ENCODE results near the gene SLC6A1. TPM values are rescaled to one million over a fixed set of nuclear protein-coding genes. Genes with fewer than 3 reads are reported as not detected.
"Not testable (repeated sequence)": the region's sequence is repeated elsewhere in the genome, so short reads cannot be mapped to it uniquely, and the experiment has no call there.

The SLC6A1 gene
- total RNA-seq, 1 experiment from 2014 or later, result not detected

DNA sequence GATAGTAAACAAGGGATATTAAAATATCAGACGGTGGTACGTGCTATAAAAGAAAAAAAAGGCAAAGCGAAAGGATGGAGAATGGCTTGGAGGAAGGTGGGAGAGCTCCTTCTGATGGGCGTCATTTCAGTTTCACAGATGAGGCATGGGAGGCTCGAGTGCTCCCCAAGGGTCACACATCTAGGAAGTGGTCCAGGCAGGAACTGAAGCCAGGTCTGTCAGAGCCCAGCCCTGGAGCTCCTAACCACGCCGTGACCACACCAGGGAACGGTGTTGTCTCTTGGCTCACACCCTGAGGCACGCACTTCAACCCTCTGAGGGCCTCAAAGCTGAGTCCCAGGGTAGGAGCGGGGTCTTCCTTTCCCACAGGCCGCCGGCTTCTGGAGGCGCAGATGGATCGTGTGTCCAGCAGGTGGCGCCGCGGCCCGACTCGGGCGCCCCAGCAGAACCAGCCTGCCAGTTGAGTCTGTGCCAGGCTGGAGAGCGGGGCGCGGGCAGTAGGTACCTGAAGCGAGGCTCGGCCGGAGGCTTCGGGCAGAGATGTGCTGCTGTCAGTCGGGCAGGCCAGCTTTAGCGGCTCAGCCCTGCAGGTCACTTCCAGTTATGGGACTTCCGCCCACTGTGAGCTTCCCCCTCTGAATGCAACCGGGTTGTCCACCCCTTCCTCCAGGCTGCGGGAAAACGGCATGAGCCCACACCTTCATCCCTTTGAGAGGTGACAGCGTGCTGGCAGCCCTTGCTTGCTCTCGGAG lies 68.1 kb downstream of the SLC6A1 start (continued):
- TF ChIP-seq CEBPB (IDR thresholded peaks at IDR 0.05; ENCODE audit: low read depth) (no peak), JUND (IDR thresholded peaks at IDR 0.05) (no peak), POLR2AphosphoS5 (IDR thresholded peaks at IDR 0.05; ENCODE audit: low read depth, low read length) (0 out of 2 replicates have a peak, but pooled peaks have one; percentile 27), FOSL1 (IDR thresholded peaks at IDR 0.05; ENCODE audit: low read depth) (no peak)
- TF ChIP-seq, protein P1, sequence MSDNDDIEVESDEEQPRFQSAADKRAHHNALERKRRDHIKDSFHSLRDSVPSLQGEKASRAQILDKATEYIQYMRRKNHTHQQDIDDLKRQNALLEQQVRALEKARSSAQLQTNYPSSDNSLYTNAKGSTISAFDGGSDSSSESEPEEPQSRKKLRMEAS (IDR thresholded peaks at IDR 0.05), result no peak

DNA sequence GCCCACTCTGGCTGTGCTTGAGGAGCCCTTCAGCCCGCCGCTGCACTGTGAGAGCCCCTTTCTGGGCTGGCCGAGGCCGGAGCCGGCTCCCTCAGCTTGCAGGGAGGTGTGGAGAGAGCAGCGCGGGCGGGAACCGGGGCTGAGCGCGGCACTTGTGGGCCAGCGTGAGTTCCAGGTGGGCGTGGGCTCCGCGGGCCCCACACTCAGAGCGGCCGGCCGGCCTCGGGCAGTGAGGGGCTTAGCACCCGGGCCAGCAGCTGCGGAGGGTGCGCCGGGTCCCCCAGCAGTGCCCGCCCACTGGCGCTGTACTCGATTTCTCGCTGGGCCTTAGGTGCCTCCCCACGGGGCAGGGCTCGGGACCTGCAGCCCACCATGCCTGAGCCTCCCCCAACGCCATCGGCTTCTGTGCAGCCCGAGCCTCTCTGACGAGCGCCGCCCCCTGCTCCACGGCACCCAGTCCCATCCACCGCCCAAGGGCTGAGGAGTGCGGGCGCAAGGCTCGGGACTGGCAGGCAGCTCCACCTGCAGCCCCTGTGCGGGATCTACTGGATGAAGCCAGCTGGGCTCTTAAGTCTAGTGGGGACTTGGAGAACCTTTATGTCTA lies 68.8 kb downstream of the SLC6A1 start:
- BruUV-seq (replicated peaks); H3K9me2 ChIP-seq (ENCODE audit: insufficient read depth); H3K9me3 ChIP-seq (ENCODE audit: control insufficient read depth in 1 of 2, insufficient read depth in 1 of 2, low read depth in 1 of 2, low read length in 2 of 2); H4K20me1 ChIP-seq (ENCODE audit: insufficient read depth); DNase-seq (ENCODE audit: low read depth, low spot score); H3K9ac ChIP-seq (ENCODE audit: low read length); H3K27ac ChIP-seq (ENCODE audit: low read depth, low read length); H2AFZ ChIP-seq (ENCODE audit: low read depth, low read length, poor library complexity, severe bottlenecking); H3K4me1 ChIP-seq (ENCODE audit: control insufficient read depth in 1 of 2, insufficient read depth in 2 of 2, low read length in 2 of 2); H3K36me3 ChIP-seq (ENCODE audit: control insufficient read depth in 1 of 2, insufficient read depth in 2 of 2, low read length in 2 of 2); POLR2A ChIA-PET; H3K27me3 ChIP-seq (ENCODE audit: insufficient read depth, low read length); H3K79me2 ChIP-seq (ENCODE audit: insufficient read depth, low read length): not testable (repeated sequence)
- CTCF ChIA-PET, result interaction anchor here (0.7 to 3.5 kb wide), 11 partner anchors 13 to 305 kb away, joined by 3 to 47 read pairs (median 7); no protein-coding TSS in a partner anchor
- Histone ChIP-seq H3K4me3 (replicated peaks in 1 of 2; ENCODE audit: low read depth in 1 of 2, low read length in 2 of 2) (0 out of 4 replicates have a peak overlapping the region, but pooled peaks of 1 of the 2 experiments have one; percentile 25), H3K4me2 (ENCODE audit: low read length) (peak overlapping the region; percentile 75)
- RAD21 ChIA-PET (ENCODE audit: low non-redundant PET in 1 of 2, low total read pairs in 2 of 2, uncharacterized antibody in 2 of 2, unreplicated experiment in 2 of 2), result interaction anchor here (0.5 to 2.5 kb wide), 8 partner anchors 40 to 303 kb away, joined by 3 to 11 read pairs (median 6); no protein-coding TSS in a partner anchor
- peak; percentile 2; the same call in 1 of the 2 replicates for ATAC-seq
- intact Hi-C loops (cut with micrococcal nuclease), result loop anchor here (5.0 kb wide), 1 partner anchor 591 kb away; no protein-coding TSS in a partner anchor

DNA sequence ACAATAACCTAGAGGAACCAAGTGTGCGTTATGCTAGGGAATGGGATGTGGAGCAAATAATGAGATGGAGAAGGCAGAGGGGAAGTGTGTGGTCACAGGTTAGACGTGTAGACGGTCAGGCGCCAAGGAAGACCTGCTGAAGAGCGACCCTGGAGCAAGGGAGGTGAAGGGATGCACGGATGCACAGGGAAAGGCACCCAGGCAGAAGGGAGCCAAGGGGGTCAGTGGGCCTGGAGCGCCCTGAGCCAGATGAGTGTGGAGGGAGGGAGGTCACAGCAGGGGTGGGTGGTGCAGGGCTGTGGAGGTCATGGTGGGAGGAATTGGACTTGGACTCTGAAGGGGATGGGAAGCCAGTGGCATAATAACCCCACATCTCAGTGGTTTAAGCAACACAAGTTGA lies 70.2 kb downstream of the SLC6A1 start:
- RAD21 ChIA-PET (ENCODE audit: low non-redundant PET in 1 of 2, low total read pairs in 2 of 2, uncharacterized antibody in 2 of 2, unreplicated experiment in 2 of 2), result no interaction called here
- no peak for ATAC-seq
- CTCF ChIA-PET, result interaction anchor here (1.4 kb wide), 1 partner anchor 15 kb away, joined by 3 read pairs; no protein-coding TSS in a partner anchor
- no TSS peak for BruUV-seq (replicated peaks)
- Histone ChIP-seq H2AFZ (ENCODE audit: low read depth, low read length, poor library complexity, severe bottlenecking) (no peak overlapping the region), H3K4me2 (ENCODE audit: low read length) (no peak overlapping the region), H3K9me2 (ENCODE audit: insufficient read depth) (no peaks in the 10 kb centered on the region), H3K9me3 (ENCODE audit: control insufficient read depth in 1 of 2, insufficient read depth in 1 of 2, low read depth in 1 of 2, low read length in 2 of 2) (peaks cover 0 to 5% of the 10 kb centered on the region in 2 experiments; a peak in 1 of 4 replicates), H4K20me1 (ENCODE audit: insufficient read depth) (no peaks in the 10 kb centered on the region), H3K27me3 (ENCODE audit: insufficient read depth, low read length) (no peaks in the 10 kb centered on the region; the same call in 1 of the 2 replicates), H3K79me2 (ENCODE audit: insufficient read depth, low read length) (no peaks in the 10 kb centered on the region), H3K9ac (ENCODE audit: low read length) (no peak overlapping the region), H3K27ac (ENCODE audit: low read depth, low read length) (no peak overlapping the region), H3K4me3 (replicated peaks in 1 of 2; ENCODE audit: low read depth in 1 of 2, low read length in 2 of 2) (no peak overlapping the region), H3K36me3 (ENCODE audit: control insufficient read depth in 1 of 2, insufficient read depth in 2 of 2, low read length in 2 of 2) (no peaks in the 10 kb centered on the region), H3K4me1 (ENCODE audit: control insufficient read depth in 1 of 2, insufficient read depth in 2 of 2, low read length in 2 of 2) (peaks cover 3 to 10% of the 10 kb centered on the region in 2 experiments; a peak in 2 of 4 replicates)
- no peak for DNase-seq (ENCODE audit: low read depth, low spot score)
- intact Hi-C loops (cut with micrococcal nuclease), result loop anchor here (5.0 kb wide), 1 partner anchor 590 kb away; no protein-coding TSS in a partner anchor
- POLR2A ChIA-PET, result no interaction called here
- TF ChIP-seq, protein P2, sequence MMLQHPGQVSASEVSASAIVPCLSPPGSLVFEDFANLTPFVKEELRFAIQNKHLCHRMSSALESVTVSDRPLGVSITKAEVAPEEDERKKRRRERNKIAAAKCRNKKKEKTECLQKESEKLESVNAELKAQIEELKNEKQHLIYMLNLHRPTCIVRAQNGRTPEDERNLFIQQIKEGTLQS (IDR thresholded peaks at IDR 0.05), result no peak
- TF ChIP-seq SP1 (IDR thresholded peaks at IDR 0.05; ENCODE audit: low read depth), result no peak
- no peak for TF ChIP-seq TCF7L2 (IDR thresholded peaks at IDR 0.05; ENCODE audit: borderline replicate concordance, extremely low read depth, insufficient read depth, insufficient read length)
- TF ChIP-seq EZH2phosphoT487 (IDR thresholded peaks at IDR 0.05; ENCODE audit: borderline replicate concordance), result no peak
- TF ChIP-seq, protein P3, sequence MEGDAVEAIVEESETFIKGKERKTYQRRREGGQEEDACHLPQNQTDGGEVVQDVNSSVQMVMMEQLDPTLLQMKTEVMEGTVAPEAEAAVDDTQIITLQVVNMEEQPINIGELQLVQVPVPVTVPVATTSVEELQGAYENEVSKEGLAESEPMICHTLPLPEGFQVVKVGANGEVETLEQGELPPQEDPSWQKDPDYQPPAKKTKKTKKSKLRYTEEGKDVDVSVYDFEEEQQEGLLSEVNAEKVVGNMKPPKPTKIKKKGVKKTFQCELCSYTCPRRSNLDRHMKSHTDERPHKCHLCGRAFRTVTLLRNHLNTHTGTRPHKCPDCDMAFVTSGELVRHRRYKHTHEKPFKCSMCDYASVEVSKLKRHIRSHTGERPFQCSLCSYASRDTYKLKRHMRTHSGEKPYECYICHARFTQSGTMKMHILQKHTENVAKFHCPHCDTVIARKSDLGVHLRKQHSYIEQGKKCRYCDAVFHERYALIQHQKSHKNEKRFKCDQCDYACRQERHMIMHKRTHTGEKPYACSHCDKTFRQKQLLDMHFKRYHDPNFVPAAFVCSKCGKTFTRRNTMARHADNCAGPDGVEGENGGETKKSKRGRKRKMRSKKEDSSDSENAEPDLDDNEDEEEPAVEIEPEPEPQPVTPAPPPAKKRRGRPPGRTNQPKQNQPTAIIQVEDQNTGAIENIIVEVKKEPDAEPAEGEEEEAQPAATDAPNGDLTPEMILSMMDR (IDR thresholded peaks at IDR 0.05 in 2 of 3, conservative IDR thresholded peaks at IDR 0.05 in 1 of 3; ENCODE audit: borderline replicate concordance in 1 of 3, insufficient read depth in 1 of 3, low read depth in 2 of 3, low read length in 2 of 3), result no peak
- no peak for TF ChIP-seq POLR2A (IDR thresholded peaks at IDR 0.05; ENCODE audit: borderline replicate concordance, extremely low read depth, insufficient read depth, insufficient read length)
- no peak for TF ChIP-seq POLR2AphosphoS5 (IDR thresholded peaks at IDR 0.05; ENCODE audit: low read depth, low read length)
- no peak for TF ChIP-seq RAD21 (IDR thresholded peaks at IDR 0.05; ENCODE audit: low read depth)
- TF ChIP-seq CEBPB (IDR thresholded peaks at IDR 0.05; ENCODE audit: low read depth), result no peak
- no peak for TF ChIP-seq JUND (IDR thresholded peaks at IDR 0.05)
- TF ChIP-seq CBX3 (IDR thresholded peaks at IDR 0.05; ENCODE audit: low read depth), result no peak

All from HCT116 (cell line).